K562 (cell line): ENCODE data around the gene ALDOB. TPM values are rescaled to one million over a fixed set of nuclear protein-coding genes. Genes with fewer than 3 reads are reported as not detected.
A peak's percentile ranks its signal among the peaks of the same experiment; 100 is the strongest.

Experiments used
- ARHGAP35 ChIP-seq: fragments of 450-650 bp; IDR thresholded peaks from 2 replicates; pipeline ENCODE4 v1.6.1; 2018; ENCODE audit not compliant: partially characterized antibody
- ARID4B ChIP-seq: sonication (generic); formaldehyde crosslinking; IDR thresholded peaks from 2 replicates; pipeline ENCODE4 v1.8.0; 2022; ENCODE audit warnings: mild to moderate bottlenecking, missing genetic modification reagents
- BCL6 ChIP-seq: fragments of 250-450 bp; sonication (Bioruptor Pico); IDR thresholded peaks from 2 replicates; pipeline ENCODE4 v1.4.0; 2020
- DIDO1 ChIP-seq: fragments of 450-650 bp; IDR thresholded peaks from 2 replicates; pipeline ENCODE4 v1.6.1; 2016; ENCODE audit warnings: low read depth, missing biosample characterization, missing genetic modification characterization
- E2F3 ChIP-seq: fragments of 250-450 bp; sonication (Bioruptor Pico); IDR thresholded peaks from 2 replicates; pipeline ENCODE4 v1.4.0; 2020; ENCODE audit warnings: mild to moderate bottlenecking
- ESRRA ChIP-seq: fragments of 450-650 bp; IDR thresholded peaks from 2 replicates; pipeline ENCODE4 v1.6.1; 2014; ENCODE audit warnings: low read depth, mild to moderate bottlenecking, moderate library complexity, borderline replicate concordance
- FOS ChIP-seq: IDR thresholded peaks from 3 replicates; pipeline ENCODE4 v1.6.1; 2011; ENCODE audit not compliant: insufficient read length; ENCODE audit errors: extremely low read depth
- HOXB6 ChIP-seq: fragments of 250-450 bp; sonication (Bioruptor Pico); IDR thresholded peaks from 2 replicates; pipeline ENCODE4 v1.5.1; 2022; ENCODE audit warnings: mild to moderate bottlenecking, borderline replicate concordance
- MLLT1 ChIP-seq, 2 experiments: fragments of 450-650 bp; IDR thresholded peaks; 2 replicates each; pipeline ENCODE4 v1.6.1; 2016
- NELFE ChIP-seq: IDR thresholded peaks from 2 replicates; pipeline ENCODE4 v1.6.1; 2011; ENCODE audit warnings: mild to moderate bottlenecking; ENCODE audit not compliant: insufficient read depth, insufficient read length
- PHB2 ChIP-seq: fragments of 450-650 bp; IDR thresholded peaks from 2 replicates; pipeline ENCODE4 v1.6.1; 2017; ENCODE audit warnings: low read depth
- PRMT5 ChIP-seq: sonication (generic); formaldehyde crosslinking; IDR thresholded peaks from 2 replicates; pipeline ENCODE4 v1.5.0; 2020; ENCODE audit warnings: missing genetic modification reagents
- SMAD2 ChIP-seq: fragments of 150-350 bp; IDR thresholded peaks from 2 replicates; pipeline ENCODE4 v1.6.1; 2014; ENCODE audit warnings: low read depth, mild to moderate bottlenecking, low read length
- SREBF1 ChIP-seq: fragments of 150-350 bp; IDR thresholded peaks from 2 replicates; pipeline ENCODE4 v1.6.1; 2014; ENCODE audit warnings: antibody characterized with exemption, low read depth, low read length, borderline replicate concordance
- TBP ChIP-seq: optimal IDR thresholded peaks from 2 replicates; pipeline ENCODE3; 2011; ENCODE audit warnings: low read depth, low read length, improper control_type of control experiment
- TCFL5 ChIP-seq: fragments of 250-450 bp; sonication (Bioruptor Pico); conservative IDR thresholded peaks from 2 replicates; pipeline ENCODE4 v1.6.1; 2021; ENCODE audit warnings: mild to moderate bottlenecking, moderate library complexity, matching md5 sums
- ZNF436 ChIP-seq: fragments of 250-450, 450-650 bp; sonication (Bioruptor Pico); formaldehyde crosslinking; IDR thresholded peaks from 2 replicates; pipeline ENCODE4 v1.7.0; 2020; ENCODE audit warnings: mild to moderate bottlenecking
- ZNF76 ChIP-seq: fragments of 250-450 bp; sonication (Bioruptor Pico); IDR thresholded peaks from 2 replicates; pipeline ENCODE4 v1.4.0; 2020; ENCODE audit warnings: mild to moderate bottlenecking, moderate library complexity, borderline replicate concordance
- polyA plus RNA-seq, 8 experiments: library from polyadenylated mRNA; depleted of rRNA in 4 of 8; stranded (reverse) in 5 of 8; unstranded in 3 of 8; fragments of >200 nt; fragmentation: Nextera tagmentation in 2 of 8; fragmentation: Illumina TruSeq in 1 of 8; extraction: Ambion mirVana in 2 of 8; extraction: Trizol in 1 of 8; gene quantifications; 2 replicates each; pipeline versions ENCODE4 v1.2.1 to v1.2.3, GENCODE V29; 2011 to 2014; ENCODE audit warnings: inconsistent platforms in 1 of 8, missing spikeins in 1 of 8
- total RNA-seq, 7 experiments: library from RNA; depleted of rRNA in 6 of 7; stranded (reverse); fragments of >200 nt in 6 of 7; fragmentation: Illumina TruSeq in 2 of 7; extraction: Trizol in 2 of 7; gene quantifications; 2 replicates each; pipeline versions ENCODE4 v1.2.1 to v1.2.3, GENCODE V29; 2011 to 2021; ENCODE audit warnings: low replicate concordance in 1 of 7
- TF ChIP-seq, protein P1 (sequence below): sonication (generic); formaldehyde crosslinking; IDR thresholded peaks from 2 replicates; pipeline ENCODE4 v1.8.0; 2023; ENCODE audit warnings: mild to moderate bottlenecking, missing genetic modification reagents

The ALDOB gene
- total and polyA plus RNA-seq, 9 of the 15 experiments (the other 6 are each of a cell fraction or from before 2014, with no cell fraction given): 0.80 TPM; not detected in 8

DNA sequence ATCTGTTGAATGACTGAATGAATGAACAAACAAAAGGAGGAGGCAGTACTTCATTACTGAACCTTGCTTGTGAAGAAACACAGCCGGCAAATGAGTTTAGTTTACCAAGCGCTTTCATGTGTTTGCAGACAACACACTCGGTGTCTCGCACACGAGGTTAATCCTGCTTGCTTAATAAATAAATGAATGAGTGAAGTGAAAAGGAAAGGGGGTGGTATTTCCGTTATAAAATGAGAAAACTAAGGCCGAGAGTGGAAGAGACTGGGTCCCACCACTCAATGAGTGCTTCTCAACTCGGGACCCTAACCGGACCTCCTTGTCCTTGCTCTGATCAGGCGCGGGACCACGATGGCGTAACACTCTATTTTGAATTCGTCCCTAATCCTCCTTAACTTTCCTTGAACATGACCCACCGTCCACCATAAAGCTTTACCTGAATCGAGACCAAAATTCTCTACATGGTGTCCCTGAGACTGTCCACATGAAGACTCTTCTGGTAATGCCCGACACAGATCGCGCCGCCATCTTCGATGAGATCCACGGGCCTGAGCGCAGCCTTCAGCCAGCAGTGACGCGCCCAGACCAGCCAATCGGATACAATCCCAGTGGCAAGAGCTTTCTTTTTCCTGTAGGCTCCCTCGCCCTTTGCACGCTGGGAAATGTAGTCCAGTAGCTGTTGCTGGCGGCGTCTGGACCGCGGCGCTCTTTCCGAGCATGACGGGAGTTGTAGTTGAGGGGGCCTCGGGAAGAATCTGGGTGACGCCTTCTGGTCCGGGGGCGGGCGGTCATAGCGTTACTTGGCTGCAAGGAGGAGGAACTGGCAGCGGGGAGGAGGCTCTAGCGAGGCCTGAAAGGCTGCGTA, 37.3 kb downstream of the ALDOB start, which contains the start of the genes MRPL50 and ZNF189 (continued):
- no peak for TF ChIP-seq PRMT5 (CRISPR knock-in tag)
- TF ChIP-seq SREBF1: peak; percentile 60; the same call in 1 of the 2 replicates
- no peak for TF ChIP-seq E2F3 (CRISPR knock-in tag)
- no peak for TF ChIP-seq ZNF76 (CRISPR knock-in tag)
- TF ChIP-seq ARID4B: peak; percentile 23; the same call in 1 of the 2 replicates
- peak in 1 of 2 experiments; percentile 59; a peak in 1 of 4 replicates for TF ChIP-seq MLLT1 (IDR thresholded peaks at IDR 0.05)
- TF ChIP-seq PHB2: no peak
- no peak for TF ChIP-seq NELFE
- TF ChIP-seq FOS: peak; percentile 26
- TF ChIP-seq ZNF436: no peak
- TF ChIP-seq, protein P1, sequence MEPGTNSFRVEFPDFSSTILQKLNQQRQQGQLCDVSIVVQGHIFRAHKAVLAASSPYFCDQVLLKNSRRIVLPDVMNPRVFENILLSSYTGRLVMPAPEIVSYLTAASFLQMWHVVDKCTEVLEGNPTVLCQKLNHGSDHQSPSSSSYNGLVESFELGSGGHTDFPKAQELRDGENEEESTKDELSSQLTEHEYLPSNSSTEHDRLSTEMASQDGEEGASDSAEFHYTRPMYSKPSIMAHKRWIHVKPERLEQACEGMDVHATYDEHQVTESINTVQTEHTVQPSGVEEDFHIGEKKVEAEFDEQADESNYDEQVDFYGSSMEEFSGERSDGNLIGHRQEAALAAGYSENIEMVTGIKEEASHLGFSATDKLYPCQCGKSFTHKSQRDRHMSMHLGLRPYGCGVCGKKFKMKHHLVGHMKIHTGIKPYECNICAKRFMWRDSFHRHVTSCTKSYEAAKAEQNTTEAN (CRISPR knock-in tag): no peak
- 0 out of 2 replicates have a peak, but pooled peaks have one; percentile 24 for TF ChIP-seq DIDO1 (tag)
- TF ChIP-seq TBP: peak; percentile 88
- TF ChIP-seq ARHGAP35: no peak
- TF ChIP-seq HOXB6 (CRISPR knock-in tag): no peak
- no peak for TF ChIP-seq SMAD2
- no peak for TF ChIP-seq TCFL5 (CRISPR knock-in tag)
- TF ChIP-seq BCL6: no peak
- TF ChIP-seq ESRRA: 0 out of 2 replicates have a peak, but pooled peaks have one; percentile 11
